Activated B cell treated with CpG ODN at 0.5 μM for 24 hours (primary cell): Measurements from ENCODE around the gene PGBD4. TPM values are rescaled to one million over a fixed set of nuclear protein-coding genes. Genes with fewer than 3 reads are reported as not detected.

Source experiments
- ATAC-seq: fragments of 200-7000 bp; cut with Tn5 transposase; one replicate; pipeline ENCODE4 v1.10.0; 2021; ENCODE audit warnings: low read depth, mild to moderate bottlenecking, moderate library complexity
- CTCF ChIA-PET: fragments of 350-600 bp; sonication (Branson Sonifier 250); formaldehyde crosslinking; loops from one replicate; lab custom pipeline; 2021; ENCODE audit warnings: antibody characterized with exemption; lab: Charles Lee
- POLR2A ChIA-PET: fragments of 350-600 bp; sonication (Branson Sonifier 250); formaldehyde crosslinking; loops from one replicate; lab custom pipeline; 2021; ENCODE audit warnings: antibody characterized with exemption; lab: Charles Lee
- DNase-seq: peaks from one replicate; pipeline ENCODE4 v3.0.0; 2022
- H3K27ac Mint-ChIP-seq: one replicate; pipeline ENCODE4 v1.8.0; 2020; ENCODE audit warnings: mixed read lengths
- H3K27me3 Mint-ChIP-seq: one replicate; pipeline ENCODE4 v1.8.0; 2021; ENCODE audit warnings: mixed read lengths
- H3K36me3 Mint-ChIP-seq: one replicate; pipeline ENCODE4 v1.8.0; 2021; ENCODE audit warnings: low read depth, mixed read lengths
- H3K4me1 Mint-ChIP-seq: one replicate; pipeline ENCODE4 v1.8.0; 2021; ENCODE audit warnings: mixed read lengths
- H3K4me3 Mint-ChIP-seq: one replicate; pipeline ENCODE4 v1.8.0; 2020; ENCODE audit warnings: mild to moderate bottlenecking, mixed read lengths
- H3K9me3 Mint-ChIP-seq: one replicate; pipeline ENCODE4 v1.8.0; 2020; ENCODE audit warnings: mixed read lengths
- CTCF ChIP-seq: fragments of 200-600 bp; IDR thresholded peaks from one replicate; pipeline ENCODE4 v1.8.0; 2022; ENCODE audit warnings: antibody characterized with exemption, mild to moderate bottlenecking
- intact Hi-C: fragments of 100-400 bp; cut with micrococcal nuclease; formaldehyde crosslinking; loops from one replicate; pipeline ENCODE4 v1.15.1; 2024
- total RNA-seq: library from RNA; stranded (reverse); gene quantifications from 2 replicates; pipeline ENCODE4 v1.2.3, GENCODE V29; 2022

The PGBD4 gene
- total RNA-seq = 4.8 and 5.3 TPM in 2 replicates

GRCh38 chr15:34101366-34102174, at the start of gene PGBD4, which contains the start of gene EMC7:
TSS of gene PGBD4 (plus strand) at chr15:34102083. CDS start at chr15:34102532, 449 bp downstream.
TSS of gene EMC7 (minus strand) at chr15:34101862. CDS start at chr15:34101839, 23 bp downstream.
- H3K4me3 Mint-ChIP-seq = peak within 1 kb of the TSS; percentile 99
- peaks cover 4% of the 10 kb centered on the region for H3K9me3 Mint-ChIP-seq
- intact Hi-C loops = loop anchor here (1.0 to 10.0 kb wide), 11 partner anchors 39 to 1443 kb away; partner anchors contain the start of genes AQR, AVEN, DPH6 and EMC4
- no peaks in the 10 kb centered on the region for H3K27me3 Mint-ChIP-seq
- ATAC-seq (peak; percentile 98), DNase-seq (peak; percentile 98)
- POLR2A ChIA-PET = interaction anchor here (0.6 to 2.1 kb wide), 18 partner anchors 9 to 1444 kb away, joined by 3 to 32 read pairs (median 5); partner anchors contain the start of genes AVEN, DPH6, EMC4 and GOLGA8B
- peaks cover 43% of the 10 kb centered on the region for H3K4me1 Mint-ChIP-seq
- H3K36me3 Mint-ChIP-seq = peaks cover 29% of the 10 kb centered on the region
- peak within 1 kb of the TSS; percentile 98 for H3K27ac Mint-ChIP-seq
- CTCF ChIA-PET = interaction anchor here (1.0 to 1.4 kb wide), 2 partner anchors 108 to 266 kb away, joined by 5 to 7 read pairs; partner anchors contain the start of genes KATNBL1 and LPCAT4
- no peak for TF ChIP-seq CTCF

DNA sequence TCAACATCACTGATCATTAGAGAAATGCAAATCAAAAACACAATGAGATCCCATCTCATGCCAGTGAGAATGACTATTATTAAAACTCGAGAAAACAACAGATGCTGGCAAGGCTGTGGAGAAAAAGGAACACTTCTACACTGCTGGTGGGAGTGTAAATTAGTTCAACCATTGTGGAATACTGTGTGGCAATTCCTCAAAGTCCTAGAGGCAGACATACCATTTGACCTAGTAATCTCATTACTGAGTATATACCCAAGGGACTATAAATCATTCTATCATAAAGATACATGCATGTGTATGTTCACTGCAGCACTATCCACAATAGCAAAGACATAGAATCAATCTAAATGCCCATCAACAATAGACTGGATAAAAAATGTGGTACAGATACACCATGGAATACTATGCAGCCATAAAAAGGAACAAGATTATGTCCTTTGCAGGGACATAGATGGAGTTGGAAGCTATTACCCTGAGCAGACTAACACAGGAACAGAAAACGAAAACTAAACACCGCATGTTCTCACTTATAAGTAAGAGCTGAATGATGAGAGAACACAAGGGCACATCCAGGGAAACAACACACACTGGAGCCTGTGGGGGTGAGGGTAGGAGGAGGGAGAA, 47.7 kb upstream of the PGBD4 start:
- Mint-ChIP-seq H3K27ac (no peak overlapping the region), H3K9me3 (peaks cover 19% of the 10 kb centered on the region), H3K27me3 (peaks cover 9% of the 10 kb centered on the region), H3K4me3 (no peak overlapping the region), H3K4me1 (no peaks in the 10 kb centered on the region), H3K36me3 (peaks cover 16% of the 10 kb centered on the region)
- ChIA-PET POLR2A (no interaction called here), CTCF (no interaction called here)
- ATAC-seq (no peak), DNase-seq (no peak)
- no peak for TF ChIP-seq CTCF
- intact Hi-C loops = no loop called here

- CTCF ChIA-PET = no interaction called here
- Mint-ChIP-seq H3K4me1 (no peaks in the 10 kb centered on the region), H3K36me3 (peaks cover 4% of the 10 kb centered on the region), H3K9me3 (peaks cover 7% of the 10 kb centered on the region), H3K4me3 (no peak overlapping the region), H3K27ac (no peak overlapping the region), H3K27me3 (peaks cover 2% of the 10 kb centered on the region)
- no peak for ATAC-seq
- no peak for DNase-seq
- POLR2A ChIA-PET = no interaction called here
- TF ChIP-seq CTCF = no peak
- intact Hi-C loops = no loop called here
Observed at GRCh38 chr15:34055868-34056595, 45.9 kb upstream of the PGBD4 start.

DNA sequence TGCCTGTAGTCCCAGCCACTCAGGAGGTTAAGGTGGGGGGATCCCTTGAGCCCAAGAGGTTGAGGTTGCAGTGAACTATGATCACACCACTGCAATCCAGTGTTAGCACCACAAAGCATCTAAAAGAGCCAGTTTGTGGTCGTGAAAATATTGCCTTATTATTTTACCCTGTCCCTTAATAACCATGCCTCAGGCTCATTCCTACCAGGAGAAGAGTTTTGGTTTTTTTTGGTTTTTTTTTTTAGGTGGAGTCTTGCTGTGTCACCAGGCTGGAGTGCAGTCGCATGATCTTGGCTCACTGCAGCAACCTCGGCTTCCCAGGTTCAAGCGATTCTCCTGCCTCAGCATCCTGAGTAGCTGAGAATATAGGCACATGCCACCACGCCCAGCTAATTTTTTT, 45.0 kb upstream of the PGBD4 start:
- DNase-seq (no peak), ATAC-seq (no peak)
- Mint-ChIP-seq H3K27me3 (no peaks in the 10 kb centered on the region), H3K9me3 (no peaks in the 10 kb centered on the region), H3K4me3 (no peak overlapping the region), H3K36me3 (no peaks in the 10 kb centered on the region), H3K4me1 (peaks cover 4% of the 10 kb centered on the region), H3K27ac (no peak overlapping the region)
- ChIA-PET POLR2A (no interaction called here), CTCF (no interaction called here)
- no peak for TF ChIP-seq CTCF
- intact Hi-C loops = no loop called here
